HG03520 (cell line): ENCODE measurements around the gene MYLK.
"Not testable (repeated sequence)": the region's sequence is repeated elsewhere in the genome, so short reads cannot be mapped to it uniquely, and the experiment has no call there.

Experiments
- ATAC-seq: cut with Tn5 transposase; IDR thresholded peaks from one replicate; pipeline ENCODE4 v1.9.1; 2021; ENCODE audit warnings: mild to moderate bottlenecking, moderate library complexity; ENCODE audit not compliant: unreplicated experiment

Gene MYLK

DNA sequence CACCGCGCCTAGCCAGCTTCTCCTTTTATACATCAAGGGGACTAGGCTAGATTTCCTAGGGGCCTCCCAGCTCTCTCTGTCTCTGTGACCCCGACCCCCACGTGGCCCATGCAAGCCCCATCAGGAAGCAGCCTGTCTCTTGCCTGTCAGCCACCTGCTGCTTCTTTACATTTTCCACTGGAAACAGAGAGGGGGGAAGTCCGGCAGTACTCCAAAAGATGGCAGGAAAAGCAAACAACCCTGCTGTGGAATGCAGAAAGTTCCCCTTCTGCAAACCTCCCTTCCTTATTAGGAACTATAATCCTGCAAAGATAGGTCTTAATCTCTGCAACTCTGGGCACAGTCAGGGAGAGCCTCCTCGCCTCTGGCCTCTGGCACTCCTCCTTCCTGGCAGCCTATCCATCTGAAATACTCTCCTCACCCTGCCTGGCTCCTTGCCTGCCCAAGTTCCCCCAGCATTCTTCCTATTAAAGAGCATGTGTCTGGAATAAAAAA lies 251.9 kb downstream of the MYLK start:
- ATAC-seq = no peak

DNA sequence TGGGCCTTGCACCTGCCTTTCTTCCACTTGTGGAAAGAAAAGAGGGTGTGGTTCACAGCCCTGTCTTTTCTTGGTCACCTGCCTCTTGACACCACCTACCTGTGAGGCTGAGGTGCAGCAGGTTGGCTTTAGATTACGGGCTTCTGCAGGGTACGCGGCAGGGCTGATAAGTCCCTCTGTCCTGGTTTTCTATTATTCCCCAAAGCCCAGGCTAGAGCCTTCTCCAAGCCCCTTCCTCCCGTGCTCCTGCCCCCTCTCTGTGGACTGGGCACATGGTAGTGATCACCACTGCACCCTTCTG lies 254.4 kb downstream of the MYLK start:
- no peak for ATAC-seq

DNA sequence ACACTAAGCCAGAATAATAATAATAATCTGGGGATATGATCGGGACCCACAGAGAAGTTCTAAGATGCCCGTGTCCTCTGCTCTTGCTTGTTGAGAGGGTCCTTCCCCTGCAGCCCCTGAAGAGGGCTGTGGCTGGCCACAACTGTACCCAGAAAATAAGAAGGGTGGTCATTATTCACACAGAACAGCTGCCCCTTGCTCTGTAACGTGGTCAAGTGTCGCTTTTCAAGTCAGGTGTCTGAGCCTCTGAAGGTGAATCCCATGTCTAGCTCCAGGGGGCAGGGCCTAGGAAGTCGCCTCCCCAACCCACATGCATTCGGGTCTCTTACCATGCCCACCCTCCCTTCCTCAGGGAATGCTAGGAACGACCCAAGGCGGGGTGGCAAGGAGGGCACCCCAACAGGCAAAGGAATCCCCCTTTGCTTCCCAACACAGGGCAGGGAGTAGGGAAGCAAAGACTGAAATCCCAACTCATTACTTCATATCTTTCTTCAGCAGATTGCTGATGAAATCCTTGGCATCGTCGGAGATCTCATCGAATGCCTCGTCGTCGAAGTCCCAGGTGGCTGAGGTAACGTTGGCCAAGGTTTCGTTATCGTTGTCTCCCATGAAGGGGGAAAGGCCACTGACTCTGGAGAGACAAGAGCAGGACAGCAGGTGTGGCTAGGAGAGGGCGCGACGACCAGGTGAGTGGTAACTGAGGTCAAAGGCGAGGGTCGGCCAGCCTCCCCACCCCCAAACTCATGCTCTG lies 255.0 kb downstream of the MYLK start:
- ATAC-seq = no peak

DNA sequence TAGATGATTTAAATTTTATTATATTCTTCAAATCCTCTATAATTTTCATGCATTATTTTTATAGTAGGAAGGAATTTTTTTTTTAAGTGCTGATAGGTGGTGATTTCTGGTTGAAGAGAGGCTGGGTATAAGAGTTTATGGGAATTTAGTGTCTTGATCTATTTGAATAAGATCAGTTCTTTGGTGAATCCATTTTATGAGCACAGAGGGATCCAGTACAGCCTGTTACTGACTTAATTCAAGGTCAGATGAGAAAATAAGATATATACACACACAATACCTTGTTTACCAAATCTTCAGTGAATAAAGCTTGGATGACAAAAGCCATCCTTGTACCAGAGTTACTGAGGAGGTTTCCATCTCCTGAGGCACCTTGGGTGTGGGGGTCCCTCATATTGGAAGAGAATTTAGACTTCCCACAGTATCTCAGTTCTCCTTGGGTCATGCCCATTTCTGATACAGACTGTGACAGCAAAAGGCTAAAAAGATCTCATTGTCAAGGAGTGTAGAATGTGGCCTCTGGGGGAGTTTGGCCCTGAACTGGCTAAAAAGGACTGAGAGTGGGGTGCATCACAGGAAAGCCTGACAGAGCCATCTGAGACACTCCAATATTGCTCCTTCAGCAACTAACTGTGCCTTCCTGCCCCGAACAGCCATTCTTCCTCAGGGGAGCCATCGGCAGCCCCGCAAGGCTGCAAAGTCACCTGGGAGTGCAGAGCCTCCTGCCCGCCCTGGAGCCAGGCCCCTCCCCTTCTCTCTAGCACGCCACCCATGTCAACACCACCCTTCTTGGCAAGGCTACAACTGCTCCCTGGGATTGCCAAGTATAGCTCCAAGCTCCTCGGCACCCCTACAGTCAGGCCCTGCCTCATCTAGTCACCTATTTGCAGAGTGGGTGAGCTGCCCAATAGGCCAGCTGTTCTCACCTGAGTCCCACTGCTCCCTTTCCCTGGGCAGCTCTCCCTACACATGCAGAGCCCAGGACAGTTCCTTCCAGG lies 256.2 kb downstream of the MYLK start:
- ATAC-seq = no peak

DNA sequence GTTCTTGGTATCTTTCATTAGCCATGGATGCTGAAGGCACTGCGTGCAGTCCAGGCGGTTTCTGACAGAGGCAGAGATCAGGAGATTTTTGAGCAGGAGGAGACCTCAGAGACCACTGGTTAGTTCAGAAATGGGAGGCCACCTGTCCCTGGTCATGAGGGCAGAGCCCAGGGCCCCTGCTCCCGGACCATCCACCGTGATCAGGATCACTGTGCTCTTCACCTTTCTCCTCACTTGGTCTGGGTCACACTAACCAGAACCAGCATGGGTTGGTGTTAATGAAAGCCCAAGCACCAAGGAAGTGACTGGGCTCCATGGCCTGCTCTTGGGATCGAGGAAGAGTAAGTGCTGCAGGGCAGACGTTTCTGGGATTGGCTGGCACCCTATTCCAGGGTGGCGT lies 257.3 kb downstream of the MYLK start:
- ATAC-seq = no peak

DNA sequence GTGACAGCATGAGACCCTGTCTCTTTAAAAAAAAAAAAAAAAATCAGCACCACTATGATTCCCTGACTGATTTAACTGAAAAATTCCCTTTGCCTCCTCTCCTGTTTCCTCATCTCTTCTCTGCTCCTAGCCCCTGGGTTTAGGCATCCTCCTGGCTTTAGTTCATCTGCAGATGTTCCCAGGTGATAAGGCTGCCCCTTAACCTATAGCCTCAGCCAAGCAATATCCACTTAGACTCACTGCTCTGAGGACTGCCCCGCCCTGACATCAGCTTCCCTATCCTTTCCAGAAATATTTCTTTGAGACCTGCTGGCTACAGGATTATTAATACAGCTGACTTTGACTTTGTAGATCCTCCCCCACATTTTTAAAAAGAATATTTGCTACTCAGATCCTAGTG lies 259.8 kb downstream of the MYLK start:
- ATAC-seq = no peak

DNA sequence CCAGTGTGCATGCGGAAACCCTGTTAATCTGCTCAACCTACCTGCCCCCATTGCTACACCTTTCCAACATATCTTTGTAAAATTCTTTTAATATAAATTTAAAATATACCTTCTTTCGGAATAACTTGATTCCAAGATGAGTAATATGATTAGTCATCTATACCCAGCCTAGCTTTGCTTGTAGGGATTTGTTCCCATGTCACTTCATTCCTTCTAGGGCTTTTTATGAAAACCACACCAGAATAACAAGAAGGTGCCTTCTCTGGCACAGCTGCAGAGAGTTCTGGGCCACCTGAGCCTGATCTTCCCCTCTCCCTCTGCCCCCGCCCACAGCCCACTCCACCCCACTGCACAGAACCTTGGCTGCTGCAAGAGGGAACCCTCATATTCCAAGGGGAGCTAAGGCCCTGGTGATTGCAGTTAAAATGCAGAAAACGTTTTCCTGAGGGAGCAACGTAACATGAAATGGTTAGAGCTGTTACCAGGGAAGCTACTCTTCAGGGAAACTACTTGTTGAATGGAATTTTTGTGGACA lies 260.7 kb downstream of the MYLK start:
- ATAC-seq = no peak

DNA sequence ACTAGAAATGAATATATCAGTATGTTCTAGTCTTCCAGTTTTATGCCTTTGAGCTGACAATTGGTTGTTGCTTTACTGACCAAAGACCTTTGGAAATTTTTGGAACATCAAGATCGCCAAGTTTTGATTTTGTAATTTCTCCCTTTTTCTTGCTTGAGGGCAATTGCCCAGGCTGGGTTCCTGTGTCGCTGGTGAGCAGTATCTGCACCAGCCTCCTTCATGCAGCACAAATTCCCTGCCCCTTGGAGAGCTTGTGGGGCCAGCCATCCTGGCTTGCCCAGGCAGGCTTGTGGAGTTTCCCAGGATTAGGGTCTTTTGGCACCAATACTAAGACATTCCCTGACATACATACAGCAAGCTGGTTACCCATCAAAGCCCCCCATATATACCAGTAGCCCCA lies 261.4 kb downstream of the MYLK start:
- ATAC-seq = no peak

DNA sequence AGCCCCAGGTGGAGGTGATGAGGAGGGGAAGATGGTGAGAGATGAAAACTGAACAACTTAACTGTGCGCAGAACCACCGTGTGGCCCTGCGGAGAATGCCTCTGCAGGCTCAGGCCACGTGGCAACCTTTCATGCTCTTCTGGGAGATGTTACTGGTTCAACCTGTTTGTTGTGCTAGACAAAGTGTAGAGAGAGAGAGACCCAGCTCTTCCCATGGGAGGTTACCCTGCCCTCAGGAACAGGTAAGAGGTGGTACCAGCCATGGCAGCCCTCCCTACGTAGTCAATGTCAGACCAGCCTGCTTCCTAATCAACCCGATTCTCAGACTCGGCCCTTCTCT lies 262.3 kb downstream of the MYLK start:
- no peak for ATAC-seq

DNA sequence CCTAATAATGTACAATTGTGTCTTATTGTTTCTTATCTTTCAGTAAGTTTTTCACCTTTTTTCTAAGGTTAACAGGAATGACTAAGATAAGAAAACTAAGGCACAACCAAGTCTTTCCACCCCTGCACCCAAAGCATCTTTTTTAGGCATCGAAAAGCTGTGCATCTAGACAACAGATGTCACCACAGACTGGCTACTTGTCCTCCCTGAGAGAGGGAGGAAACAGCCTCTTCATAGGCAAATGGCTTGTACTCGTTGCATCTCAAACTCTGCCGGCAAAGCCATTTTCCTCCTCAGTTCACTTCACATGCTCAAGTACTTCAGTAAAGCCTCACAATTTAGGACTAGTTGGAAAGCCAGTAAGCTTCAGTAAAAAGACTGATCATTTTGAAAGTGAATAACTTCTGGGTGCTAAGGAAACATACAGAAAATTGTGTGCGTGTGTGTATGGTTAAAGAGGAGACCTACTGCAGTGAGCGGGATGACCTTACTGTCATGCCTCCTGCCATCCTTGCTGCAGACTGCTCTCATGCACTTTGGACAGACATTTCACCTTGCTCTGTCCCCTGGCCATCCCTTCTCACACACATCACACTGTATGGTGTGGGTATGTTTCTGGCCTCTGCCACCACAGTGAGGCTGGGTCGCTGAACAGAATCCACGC lies 262.8 kb downstream of the MYLK start:
- no peak for ATAC-seq

DNA sequence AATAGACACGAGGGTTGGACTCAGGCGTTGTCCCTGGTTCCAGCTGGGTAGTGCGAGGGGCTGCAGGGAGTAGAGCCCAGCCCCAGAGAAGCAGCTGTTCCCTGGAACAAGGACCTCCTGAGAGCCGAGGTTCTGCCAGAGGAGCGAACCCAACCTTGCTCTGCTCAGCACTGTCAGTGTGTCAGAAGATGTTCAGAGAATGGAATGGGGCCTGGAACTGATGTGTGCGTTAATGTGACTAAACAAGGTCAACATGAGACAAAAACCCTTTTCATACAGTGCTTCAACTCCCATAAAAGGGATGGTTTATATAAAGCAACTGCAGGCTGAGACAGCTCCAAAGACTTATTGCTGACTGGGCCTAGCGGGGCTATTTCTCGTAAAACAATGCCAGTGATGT lies 263.8 kb downstream of the MYLK start:
- ATAC-seq = no peak

DNA sequence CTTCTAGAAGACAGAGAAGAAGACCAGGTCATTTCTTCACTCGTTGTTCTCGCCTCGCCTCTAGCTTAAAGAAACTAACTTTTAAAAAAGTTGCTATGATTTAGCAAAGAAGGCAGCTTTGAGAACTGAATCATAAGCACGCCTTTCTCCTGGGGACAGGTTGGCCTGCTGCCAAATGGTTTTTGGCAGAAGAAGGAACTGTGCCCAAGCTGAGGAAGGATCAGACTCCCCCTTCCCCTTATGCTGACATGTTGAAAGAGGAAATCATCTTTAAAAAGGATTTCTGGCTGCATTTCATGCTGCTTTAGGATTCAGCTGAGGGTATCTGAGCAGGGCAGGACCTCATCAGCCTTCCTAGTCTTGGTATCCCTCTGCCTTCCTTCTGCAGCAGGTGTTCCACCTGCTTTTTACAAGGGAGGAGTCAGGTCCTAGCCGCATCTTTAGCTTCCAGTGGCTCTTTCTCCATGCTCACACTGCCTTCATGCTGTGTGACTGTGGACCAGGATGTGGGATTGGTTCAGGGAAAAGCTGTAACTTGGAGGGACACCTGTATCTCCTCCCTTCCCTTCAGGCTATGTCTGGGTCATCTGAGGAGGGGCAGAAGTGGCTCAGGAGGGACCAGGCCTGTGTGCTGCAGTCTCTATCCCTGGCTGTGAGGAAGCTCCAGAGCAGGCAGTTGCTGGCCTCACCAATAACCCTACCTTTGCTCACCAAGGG lies 265.2 kb downstream of the MYLK start:
- no peak for ATAC-seq

DNA sequence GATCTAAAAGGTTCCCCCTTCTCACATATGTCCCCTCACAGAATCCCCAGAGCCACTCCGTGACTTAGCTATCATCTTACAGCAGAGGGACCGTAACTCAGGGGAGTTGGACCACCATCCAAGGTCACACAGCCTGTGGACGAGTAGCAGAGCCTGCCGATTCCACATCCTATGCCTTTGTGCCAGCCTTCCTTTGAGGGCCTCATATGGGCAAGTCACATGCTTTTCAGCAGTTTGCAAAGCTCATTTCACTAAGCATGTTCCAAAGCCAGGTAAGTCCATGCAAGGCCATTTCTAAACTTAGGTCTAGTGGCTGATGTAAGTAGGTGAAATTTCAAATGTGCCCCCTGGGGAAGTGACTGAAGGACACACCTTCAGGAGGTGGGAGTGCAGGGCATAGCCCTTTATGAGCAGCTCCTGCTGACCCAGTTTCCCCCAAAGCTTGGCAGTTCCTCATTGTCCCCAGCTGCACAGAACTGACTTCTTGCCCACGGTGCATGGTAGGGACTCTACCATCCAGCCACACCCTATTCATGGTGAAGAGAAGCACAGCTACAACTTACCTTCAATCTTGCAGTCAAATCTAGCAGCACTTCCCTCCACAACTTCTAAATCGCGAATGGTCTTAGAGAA lies 265.9 kb downstream of the MYLK start:
- no peak for ATAC-seq

DNA sequence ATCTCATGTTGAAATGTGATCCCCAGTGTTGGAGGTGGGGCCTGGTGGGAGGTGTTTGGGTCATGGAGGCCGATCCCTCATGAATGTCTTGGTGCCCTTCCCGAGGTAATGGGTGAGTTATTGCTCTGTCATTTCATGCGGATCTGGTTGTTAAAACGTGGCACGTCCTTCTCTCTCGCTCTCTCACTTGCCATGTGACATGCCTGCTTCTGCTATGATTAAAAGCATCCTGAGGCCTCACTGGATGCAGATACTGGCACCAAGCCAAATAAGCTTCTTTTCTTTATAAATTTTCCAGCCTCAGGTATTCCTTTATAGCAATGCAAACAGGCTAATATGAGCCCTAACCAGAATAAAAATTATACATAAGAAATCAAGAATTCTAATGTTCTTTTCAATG lies 267.5 kb downstream of the MYLK start:
- ATAC-seq = no peak

DNA sequence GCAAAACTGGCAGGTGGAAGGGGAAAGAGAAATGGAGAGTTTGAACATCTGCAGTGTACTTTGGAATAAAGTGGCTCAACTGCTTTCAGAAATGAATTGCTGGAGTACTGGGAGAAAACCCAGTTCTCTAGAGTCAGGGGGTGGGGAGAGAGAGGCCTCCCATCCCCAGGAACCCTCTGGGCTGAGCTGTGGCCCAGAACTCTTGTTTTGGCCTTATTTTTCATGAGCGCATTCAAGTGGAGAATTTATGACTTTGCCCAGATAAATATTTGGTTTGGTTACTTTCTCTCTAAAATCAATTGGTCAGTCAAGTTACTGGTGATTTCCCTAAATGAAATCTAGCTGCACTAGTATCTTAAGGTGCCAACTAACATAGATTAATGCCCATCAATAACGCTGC lies 270.6 kb downstream of the MYLK start:
- ATAC-seq = no peak

DNA sequence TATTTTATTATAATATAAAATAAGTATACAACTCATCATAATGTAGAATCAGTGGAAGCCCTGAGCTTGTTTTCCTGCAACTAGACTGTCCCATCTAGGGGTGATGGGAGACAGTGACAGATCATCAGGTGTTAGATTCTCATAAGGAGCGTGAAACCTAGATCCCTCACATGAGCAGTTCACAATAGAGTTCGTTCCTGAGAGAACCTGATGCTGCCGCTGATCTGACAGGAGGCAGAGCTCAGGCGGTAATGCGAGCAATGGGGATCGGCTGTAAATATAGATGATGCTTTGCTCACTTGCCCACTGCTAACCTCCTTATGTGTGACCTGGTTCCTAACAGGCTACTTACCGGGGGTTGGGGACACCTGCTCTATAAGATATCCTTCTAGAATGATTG lies 272.5 kb downstream of the MYLK start:
- ATAC-seq = not testable (repeated sequence)

DNA sequence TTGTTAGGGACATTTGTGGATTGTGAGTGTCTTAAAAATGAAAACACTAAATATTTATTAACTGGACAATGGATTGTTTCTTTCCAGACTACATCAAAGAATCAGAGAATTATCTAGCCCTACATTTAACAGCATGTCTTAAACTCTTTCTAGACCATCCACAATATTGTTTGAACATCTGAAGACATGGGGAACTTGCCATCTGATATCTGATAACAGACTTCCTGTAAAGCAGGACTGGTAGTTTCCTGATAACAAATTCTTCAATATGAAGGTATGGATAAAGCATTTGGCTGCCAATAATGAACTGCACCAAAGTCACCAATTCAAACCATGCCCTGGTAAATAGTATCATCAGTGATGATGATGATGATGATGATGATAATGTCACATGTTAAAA lies 273.1 kb downstream of the MYLK start:
- ATAC-seq = no peak

DNA sequence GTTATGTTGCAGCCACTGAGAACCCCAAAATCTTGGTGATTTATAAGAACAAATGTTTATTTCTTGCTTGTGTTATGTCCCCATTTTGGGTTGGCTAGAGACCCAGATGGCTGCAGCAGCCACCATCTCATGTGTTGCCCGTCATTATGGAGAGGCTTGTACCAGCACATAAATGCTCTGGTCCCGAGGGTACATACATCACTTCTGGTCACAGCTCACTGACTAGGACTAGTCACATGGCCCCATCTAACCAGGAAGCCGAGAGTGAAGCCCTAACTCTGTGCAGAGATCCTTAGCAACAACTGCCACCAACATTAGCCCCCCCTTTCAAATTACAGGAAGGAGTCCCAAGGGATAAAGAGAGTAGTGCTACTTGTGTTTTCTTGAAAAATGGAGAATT lies 273.8 kb downstream of the MYLK start:
- ATAC-seq = peak; percentile 69

DNA sequence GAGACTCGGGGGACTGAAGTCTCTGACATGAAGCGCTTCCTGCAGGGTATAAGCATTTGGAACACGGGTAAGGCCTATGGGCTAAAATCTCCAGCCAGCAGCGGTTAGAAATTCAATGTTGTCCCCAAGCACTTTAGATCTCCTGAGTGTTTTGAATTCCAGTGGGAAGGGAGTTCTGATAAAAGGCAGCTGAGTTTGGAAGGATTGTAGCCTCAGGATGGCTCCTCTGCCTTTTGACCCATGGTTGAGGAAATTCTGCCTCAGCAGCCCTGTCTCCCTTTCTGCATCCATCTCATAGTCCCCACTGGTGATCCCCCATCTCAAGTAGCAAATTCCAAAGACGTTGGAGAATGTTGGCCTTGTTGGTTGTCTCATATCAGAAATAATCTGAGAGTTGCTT lies 275.1 kb downstream of the MYLK start:
- ATAC-seq = no peak

DNA sequence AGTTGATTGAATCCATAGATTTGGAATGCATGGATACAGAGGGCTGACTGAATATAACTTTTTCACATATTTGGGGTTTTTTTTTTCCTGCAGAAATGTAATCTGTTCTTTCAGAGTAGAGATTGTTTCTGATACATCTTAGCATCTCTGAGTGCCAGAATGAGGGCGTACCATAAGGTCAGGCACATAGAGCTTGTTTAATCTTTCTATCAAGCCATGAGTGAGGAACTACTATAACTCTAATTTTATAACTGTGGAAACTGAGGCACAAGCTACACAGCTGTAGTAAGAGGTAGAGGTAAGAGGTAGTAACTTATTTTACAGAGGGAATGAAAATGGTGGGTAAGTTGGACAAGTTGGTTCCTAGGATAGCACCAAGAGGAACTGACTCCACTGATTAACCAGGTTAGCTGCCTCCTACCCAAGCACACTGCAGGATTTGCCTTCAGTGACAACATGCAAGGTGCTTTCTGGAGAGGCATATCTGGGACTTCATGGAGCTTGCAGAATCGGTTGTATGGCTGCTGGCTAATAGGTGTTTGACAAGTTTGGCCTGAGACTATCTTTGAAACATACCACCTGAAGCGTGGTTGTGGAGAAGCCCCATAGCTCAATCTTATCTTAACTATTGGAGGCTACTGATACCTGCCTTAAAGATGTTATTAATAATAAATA lies 275.7 kb downstream of the MYLK start:
- ATAC-seq = no peak
